ENCODE measurements around the gene DGKK. TPM values are rescaled to one million over a fixed set of nuclear protein-coding genes. Genes with fewer than 3 reads are reported as not detected.
"Not testable (repeated sequence)": the region's sequence is repeated elsewhere in the genome, so short reads cannot be mapped to it uniquely, and the experiment has no call there.

The DGKK gene
- polyA plus RNA-seq, 1 experiment, result not detected

- no peak for DNase-seq (ENCODE audit: low read depth)
- TF ChIP-seq, protein P1, sequence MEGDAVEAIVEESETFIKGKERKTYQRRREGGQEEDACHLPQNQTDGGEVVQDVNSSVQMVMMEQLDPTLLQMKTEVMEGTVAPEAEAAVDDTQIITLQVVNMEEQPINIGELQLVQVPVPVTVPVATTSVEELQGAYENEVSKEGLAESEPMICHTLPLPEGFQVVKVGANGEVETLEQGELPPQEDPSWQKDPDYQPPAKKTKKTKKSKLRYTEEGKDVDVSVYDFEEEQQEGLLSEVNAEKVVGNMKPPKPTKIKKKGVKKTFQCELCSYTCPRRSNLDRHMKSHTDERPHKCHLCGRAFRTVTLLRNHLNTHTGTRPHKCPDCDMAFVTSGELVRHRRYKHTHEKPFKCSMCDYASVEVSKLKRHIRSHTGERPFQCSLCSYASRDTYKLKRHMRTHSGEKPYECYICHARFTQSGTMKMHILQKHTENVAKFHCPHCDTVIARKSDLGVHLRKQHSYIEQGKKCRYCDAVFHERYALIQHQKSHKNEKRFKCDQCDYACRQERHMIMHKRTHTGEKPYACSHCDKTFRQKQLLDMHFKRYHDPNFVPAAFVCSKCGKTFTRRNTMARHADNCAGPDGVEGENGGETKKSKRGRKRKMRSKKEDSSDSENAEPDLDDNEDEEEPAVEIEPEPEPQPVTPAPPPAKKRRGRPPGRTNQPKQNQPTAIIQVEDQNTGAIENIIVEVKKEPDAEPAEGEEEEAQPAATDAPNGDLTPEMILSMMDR (IDR thresholded peaks at IDR 0.05; ENCODE audit: insufficient read depth, low read depth, low read length), result no peak
- CTCF ChIA-PET, result no interaction called here
- POLR2A ChIA-PET, result no interaction called here
- Histone ChIP-seq H3K27me3 (ENCODE audit: control insufficient read depth, insufficient read depth, low read length) (no peaks in the 10 kb centered on the region), H3K36me3 (ENCODE audit: control insufficient read depth, insufficient read depth, low read length) (no peaks in the 10 kb centered on the region), H3K4me3 (ENCODE audit: low read depth, low read length) (no peak overlapping the region)
Observed at GRCh38 chrX:50375481-50376267, 95.0 kb downstream of the DGKK start.

- no peak for DNase-seq (ENCODE audit: low read depth)
- CTCF ChIA-PET, result no interaction called here
- no peaks in the 10 kb centered on the region for H3K36me3 ChIP-seq (ENCODE audit: control insufficient read depth, insufficient read depth, low read length)
- H3K4me3 ChIP-seq (ENCODE audit: low read depth, low read length), result no peak overlapping the region
- POLR2A ChIA-PET, result no interaction called here
- TF ChIP-seq, protein P1 (IDR thresholded peaks at IDR 0.05; ENCODE audit: insufficient read depth, low read depth, low read length), result no peak
- no peaks in the 10 kb centered on the region for H3K27me3 ChIP-seq (ENCODE audit: control insufficient read depth, insufficient read depth, low read length)
Observed at GRCh38 chrX:50372966-50373365, 97.7 kb downstream of the DGKK start.

- TF ChIP-seq, protein P1 (IDR thresholded peaks at IDR 0.05; ENCODE audit: insufficient read depth, low read depth, low read length), result no peak
- ChIA-PET POLR2A (no interaction called here), CTCF (no interaction called here)
- no peak for DNase-seq (ENCODE audit: low read depth)
- Histone ChIP-seq H3K27me3 (ENCODE audit: control insufficient read depth, insufficient read depth, low read length) (no peaks in the 10 kb centered on the region), H3K36me3 (ENCODE audit: control insufficient read depth, insufficient read depth, low read length) (no peaks in the 10 kb centered on the region), H3K4me3 (ENCODE audit: low read depth, low read length) (no peak overlapping the region)
Observed at GRCh38 chrX:50343917-50344316, 126.7 kb downstream of the DGKK start.

DNA sequence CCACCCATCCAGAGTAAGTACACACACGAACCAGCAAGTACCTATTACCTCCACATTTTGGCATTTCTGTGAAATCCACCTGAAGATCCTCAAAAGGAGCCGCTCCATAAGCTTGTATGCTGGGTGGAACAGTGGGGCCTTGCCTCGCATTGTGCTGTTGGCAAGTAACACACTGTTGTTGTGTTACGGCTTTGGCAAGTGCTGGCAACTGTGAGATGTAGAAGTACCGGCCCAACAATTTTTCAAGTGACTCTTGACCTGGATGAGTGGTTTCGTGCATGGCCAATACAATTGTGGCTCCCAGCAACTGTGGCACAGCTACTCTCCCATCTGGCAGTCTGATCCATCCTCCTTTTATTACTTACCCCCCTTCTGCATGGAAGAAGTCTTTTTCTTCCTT, 137.3 kb downstream of the DGKK start:
- no peak for DNase-seq (ENCODE audit: low read depth)
- TF ChIP-seq, protein P1 (IDR thresholded peaks at IDR 0.05; ENCODE audit: insufficient read depth, low read depth, low read length), result no peak
- CTCF ChIA-PET, result no interaction called here

DNA sequence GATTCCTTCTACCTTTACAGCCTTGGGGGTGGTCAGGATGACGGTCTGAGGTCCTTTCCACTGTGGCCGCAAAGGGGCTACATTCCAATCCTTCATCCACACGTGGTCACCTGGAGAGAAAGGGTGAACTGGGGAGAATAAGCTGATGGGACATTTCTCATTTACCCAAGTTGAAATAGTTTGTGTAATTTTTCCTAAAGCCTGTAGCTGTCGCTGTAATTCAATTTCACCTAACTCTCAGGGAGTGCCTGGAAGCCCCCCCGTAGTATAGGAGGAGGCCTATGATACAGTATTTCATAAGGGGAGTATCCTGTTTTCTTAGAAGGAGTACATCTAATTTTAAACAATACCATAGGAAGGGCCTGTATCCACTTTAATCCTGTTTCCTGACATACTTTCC, 138.0 kb downstream of the DGKK start:
- H3K4me3 ChIP-seq (ENCODE audit: low read depth, low read length); H3K27me3 ChIP-seq (ENCODE audit: control insufficient read depth, insufficient read depth, low read length); DNase-seq (ENCODE audit: low read depth): not testable (repeated sequence)

More for the DNA sequence above, 137.3 kb downstream of the DGKK start:
- POLR2A ChIA-PET, result no interaction called here
- Histone ChIP-seq H3K36me3 (ENCODE audit: control insufficient read depth, insufficient read depth, low read length) (no peaks in the 10 kb centered on the region), H3K27me3 (ENCODE audit: control insufficient read depth, insufficient read depth, low read length) (no peaks in the 10 kb centered on the region), H3K4me3 (ENCODE audit: low read depth, low read length) (no peak overlapping the region)

GRCh38 chrX:50327235-50327634, 143.4 kb downstream of the DGKK start:
- no peak for DNase-seq (ENCODE audit: low read depth)
- Histone ChIP-seq H3K36me3 (ENCODE audit: control insufficient read depth, insufficient read depth, low read length) (no peaks in the 10 kb centered on the region), H3K27me3 (ENCODE audit: control insufficient read depth, insufficient read depth, low read length) (no peaks in the 10 kb centered on the region), H3K4me3 (ENCODE audit: low read depth, low read length) (no peak overlapping the region)
- TF ChIP-seq, protein P1 (IDR thresholded peaks at IDR 0.05; ENCODE audit: insufficient read depth, low read depth, low read length), result no peak
- CTCF ChIA-PET, result no interaction called here
- POLR2A ChIA-PET, result no interaction called here

More for the DNA sequence above, 138.0 kb downstream of the DGKK start:
- H3K36me3 ChIP-seq (ENCODE audit: control insufficient read depth, insufficient read depth, low read length); CTCF ChIA-PET; POLR2A ChIA-PET: not testable (repeated sequence)
